HCT116 (cell line): Measurements from ENCODE around the gene SLC25A39. TPM values are rescaled to one million over a fixed set of nuclear protein-coding genes. Genes with fewer than 3 reads are reported as not detected.

Experiments
- ATAC-seq: fragments of 200-7000 bp; cut with Tn5 transposase; 2 replicates; pipeline ENCODE4 v1.9.1; 2020; ENCODE audit warnings: mild to moderate bottlenecking, moderate library complexity
- BruUV-seq: library from RNA; stranded (reverse); fragments of 400-500 nt; replicated peaks from 2 replicates; lab custom pipeline; 2021; lab: Mats Ljungman, UMichigan
- CTCF ChIA-PET: fragments of 300-600 bp; sonication (Branson Sonifier 250); formaldehyde crosslinking; loops from one replicate; lab custom pipeline; 2021; ENCODE audit warnings: antibody characterized with exemption; lab: Charles Lee
- POLR2A ChIA-PET: fragments of 300-600, 350-600 bp; sonication (Branson Sonifier 250); formaldehyde crosslinking; loops from one replicate; lab custom pipeline; 2021; ENCODE audit warnings: antibody characterized with exemption; lab: Charles Lee
- RAD21 ChIA-PET, 2 experiments: fragments of 300-600 bp; sonication (Branson Sonifier 250); formaldehyde crosslinking; loops; one replicate each; lab custom pipeline; 2023; ENCODE audit warnings: low total read pairs in 2 of 2; ENCODE audit not compliant: uncharacterized antibody in 2 of 2, unreplicated experiment in 2 of 2, low non-redundant PET in 1 of 2; lab: Charles Lee
- DNase-seq: peaks from one replicate; pipeline ENCODE4 v3.0.0-alpha.2; 2010; ENCODE audit warnings: low read depth, low spot score
- H2AFZ ChIP-seq: fragments of 200-600 bp; shearing (Covaris generic), sonication (generic); 2 replicates; pipeline ENCODE4 v1.6.1; 2017; ENCODE audit warnings: low read depth, mixed run types, mixed read lengths, antibody characterized with exemption, low read length; ENCODE audit not compliant: poor library complexity, severe bottlenecking
- H3K27ac ChIP-seq: 2 replicates; pipeline ENCODE4 v1.5.1; 2012; ENCODE audit warnings: low read depth, low read length
- H3K27me3 ChIP-seq: fragments of 200-600 bp; sonication (generic); 2 replicates; pipeline ENCODE4 v1.6.1; 2016; ENCODE audit warnings: mixed run types, low read length, mixed read lengths; ENCODE audit not compliant: insufficient read depth
- H3K36me3 ChIP-seq, 2 experiments: fragments of 200-500 bp in 1 of 2; fragments of 200-600 bp in 1 of 2; sonication (Bioruptor generic) in 1 of 2; sonication (generic) in 1 of 2; 2 replicates each; pipeline versions ENCODE4 v1.5.1 to v1.6.1; 2014 to 2016; ENCODE audit warnings: low read length in 2 of 2, inconsistent platforms in 1 of 2, mixed read lengths in 1 of 2, mixed run types in 1 of 2; ENCODE audit not compliant: insufficient read depth in 2 of 2, control insufficient read depth in 1 of 2
- H3K4me1 ChIP-seq, 2 experiments: fragments of 200-600 bp in 1 of 2; sonication (generic) in 1 of 2; 2 replicates each; pipeline versions ENCODE4 v1.5.1 to v1.6.1; 2012 to 2017; ENCODE audit warnings: low read length in 2 of 2, inconsistent platforms in 1 of 2, mild to moderate bottlenecking in 1 of 2, mixed read lengths in 1 of 2, mixed run types in 1 of 2, moderate library complexity in 1 of 2; ENCODE audit not compliant: insufficient read depth in 2 of 2, control insufficient read depth in 1 of 2
- H3K4me2 ChIP-seq: fragments of 200-600 bp; sonication (generic); 2 replicates; pipeline ENCODE4 v1.6.1; 2017; ENCODE audit warnings: mixed run types, low read length, mixed read lengths
- H3K4me3 ChIP-seq, 2 experiments: fragments of 200-600 bp in 1 of 2; sonication (generic) in 1 of 2; replicated peaks in 1 of 2; 2 replicates each; pipeline ENCODE4 v1.5.1; 2011 to 2016; ENCODE audit warnings: low read length in 2 of 2, control low read depth in 1 of 2, low read depth in 1 of 2, mild to moderate bottlenecking in 1 of 2, mixed read lengths in 1 of 2, mixed run types in 1 of 2
- H3K79me2 ChIP-seq: fragments of 200-600 bp; sonication (generic); 2 replicates; pipeline ENCODE4 v1.6.1; 2017; ENCODE audit warnings: mild to moderate bottlenecking, mixed run types, low read length, moderate library complexity, mixed read lengths; ENCODE audit not compliant: insufficient read depth
- H3K9ac ChIP-seq: fragments of 200-600 bp; sonication (generic); 2 replicates; pipeline ENCODE4 v1.6.1; 2016; ENCODE audit warnings: low read length, mixed read lengths
- H3K9me2 ChIP-seq: fragments of 200-600 bp; sonication (generic), shearing (Covaris generic); 2 replicates; pipeline ENCODE4 v1.6.1; 2017; ENCODE audit warnings: mixed run types, mild to moderate bottlenecking, moderate library complexity; ENCODE audit not compliant: insufficient read depth
- H3K9me3 ChIP-seq, 2 experiments: fragments of 200-500 bp in 1 of 2; fragments of 200-600 bp in 1 of 2; sonication (Bioruptor generic) in 1 of 2; sonication (generic) in 1 of 2; 2 replicates each; pipeline ENCODE4 v1.6.1; 2014 to 2017; ENCODE audit warnings: low read length in 2 of 2, mixed read lengths in 2 of 2, inconsistent platforms in 1 of 2, low read depth in 1 of 2, mild to moderate bottlenecking in 1 of 2, mixed run types in 1 of 2, moderate library complexity in 1 of 2; ENCODE audit not compliant: control insufficient read depth in 1 of 2, insufficient read depth in 1 of 2
- H4K20me1 ChIP-seq: fragments of 200-600 bp; sonication (generic), shearing (Covaris generic); 2 replicates; pipeline ENCODE4 v1.6.1; 2017; ENCODE audit warnings: mixed run types, mild to moderate bottlenecking, moderate library complexity; ENCODE audit not compliant: insufficient read depth
- CEBPB ChIP-seq: IDR thresholded peaks from 2 replicates; pipeline ENCODE4 v1.6.1; 2012; ENCODE audit warnings: low read depth
- FOSL1 ChIP-seq: IDR thresholded peaks from 2 replicates; pipeline ENCODE4 v1.6.1; 2012; ENCODE audit warnings: low read depth
- POLR2A ChIP-seq: IDR thresholded peaks from 2 replicates; pipeline ENCODE4 v1.7.0; 2011; ENCODE audit warnings: borderline replicate concordance; ENCODE audit not compliant: insufficient read depth, insufficient read length; ENCODE audit errors: extremely low read depth
- REST ChIP-seq: IDR thresholded peaks from 2 replicates; pipeline ENCODE4 v1.6.1; 2012; ENCODE audit warnings: low read depth
- SIN3A ChIP-seq: IDR thresholded peaks from 2 replicates; pipeline ENCODE4 v1.6.1; 2012; ENCODE audit warnings: low read depth
- ZFX ChIP-seq: fragments of 450-650 bp; IDR thresholded peaks from 2 replicates; pipeline ENCODE4 v1.6.1; 2017
- intact Hi-C: fragments of 100-400 bp; cut with micrococcal nuclease; formaldehyde crosslinking; loops from 2 replicates; pipeline ENCODE4 v1.10.0; 2022
- total RNA-seq: library from RNA; stranded (reverse); gene quantifications from one replicate; pipeline ENCODE4 v1.2.1, GENCODE V29; 2021; ENCODE audit not compliant: unreplicated experiment
- TF ChIP-seq, protein P1 (sequence below): IDR thresholded peaks from 2 replicates; pipeline ENCODE4 v1.6.1; 2011; ENCODE audit warnings: mild to moderate bottlenecking, low read length, moderate library complexity; ENCODE audit not compliant: insufficient replicate concordance; ENCODE audit errors: extremely low read depth

The SLC25A39 gene
- total RNA-seq, 1 experiment from 2014 or later: 326 TPM

- no peak for DNase-seq
- Histone ChIP-seq H4K20me1 (no peaks in the 10 kb centered on the region), H3K4me2 (peak overlapping the region; percentile 69), H3K36me3 (no peaks in the 10 kb centered on the region), H3K27ac (no peak overlapping the region), H3K79me2 (no peaks in the 10 kb centered on the region), H3K4me3 (no peak overlapping the region), H3K9me2 (no peaks in the 10 kb centered on the region), H3K27me3 (no peaks in the 10 kb centered on the region), H2AFZ (no peak overlapping the region), H3K9ac (no peak overlapping the region), H3K4me1 (peaks cover 3 to 28% of the 10 kb centered on the region in 2 experiments; a peak in 3 of 4 replicates), H3K9me3 (no peaks in the 10 kb centered on the region)
- BruUV-seq: no TSS peak
- TF ChIP-seq SIN3A (no peak), FOSL1 (no peak)
- TF ChIP-seq, protein P1, sequence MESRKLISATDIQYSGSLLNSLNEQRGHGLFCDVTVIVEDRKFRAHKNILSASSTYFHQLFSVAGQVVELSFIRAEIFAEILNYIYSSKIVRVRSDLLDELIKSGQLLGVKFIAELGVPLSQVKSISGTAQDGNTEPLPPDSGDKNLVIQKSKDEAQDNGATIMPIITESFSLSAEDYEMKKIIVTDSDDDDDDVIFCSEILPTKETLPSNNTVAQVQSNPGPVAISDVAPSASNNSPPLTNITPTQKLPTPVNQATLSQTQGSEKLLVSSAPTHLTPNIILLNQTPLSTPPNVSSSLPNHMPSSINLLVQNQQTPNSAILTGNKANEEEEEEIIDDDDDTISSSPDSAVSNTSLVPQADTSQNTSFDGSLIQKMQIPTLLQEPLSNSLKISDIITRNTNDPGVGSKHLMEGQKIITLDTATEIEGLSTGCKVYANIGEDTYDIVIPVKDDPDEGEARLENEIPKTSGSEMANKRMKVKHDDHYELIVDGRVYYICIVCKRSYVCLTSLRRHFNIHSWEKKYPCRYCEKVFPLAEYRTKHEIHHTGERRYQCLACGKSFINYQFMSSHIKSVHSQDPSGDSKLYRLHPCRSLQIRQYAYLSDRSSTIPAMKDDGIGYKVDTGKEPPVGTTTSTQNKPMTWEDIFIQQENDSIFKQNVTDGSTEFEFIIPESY: no peak
- ATAC-seq: no peak
- intact Hi-C loops: loop anchor here (2.0 kb wide), 1 partner anchor 74 kb away; no protein-coding TSS in a partner anchor
- ChIA-PET RAD21 (no interaction called here), POLR2A (no interaction called here), CTCF (interaction anchor here (1.0 kb wide), 2 partner anchors 9 to 12 kb away, joined by 3 read pairs; no protein-coding TSS in a partner anchor)
Measured at GRCh38 chr17:44308865-44309264, 15.8 kb downstream of the SLC25A39 start.

DNA sequence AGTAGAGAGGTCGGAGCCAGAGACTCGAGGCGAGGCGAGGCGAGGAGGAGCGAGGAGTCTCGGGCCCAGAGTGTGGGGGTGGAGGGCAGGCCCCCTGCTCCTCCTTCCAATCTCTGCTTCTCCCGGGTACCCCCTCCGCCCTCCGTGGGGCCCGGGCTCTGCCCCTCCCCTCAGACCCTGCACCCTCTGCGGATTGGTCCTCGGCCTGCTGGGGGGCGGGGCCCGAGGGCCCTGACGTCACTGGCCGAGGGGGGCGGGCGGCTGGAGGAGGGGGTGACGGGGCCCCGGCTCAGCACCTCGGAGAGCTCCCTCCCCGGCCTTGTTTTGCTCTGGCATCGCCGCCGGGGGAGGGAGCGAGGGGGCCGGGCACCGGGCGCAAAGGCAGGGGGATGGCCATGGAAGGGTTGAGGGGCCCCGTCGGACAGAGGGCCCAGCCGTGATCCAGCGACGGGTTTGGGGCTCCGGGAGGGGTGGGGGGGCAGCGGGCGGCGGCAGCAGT, 16.3 kb downstream of the SLC25A39 start, which contains the start of gene RUNDC3A:
Gene RUNDC3A (plus strand): TSS at position 282 of the 499 bp plus-strand sequence. CDS start 232 bp downstream, outside the sequence.
- Histone ChIP-seq H3K4me2 (peak within 1 kb of the TSS; percentile 69), H3K9me3 (no peaks in the 10 kb centered on the region), H3K9ac (no peak within 1 kb of the TSS), H3K27me3 (no peaks in the 10 kb centered on the region), H3K36me3 (no peaks in the 10 kb centered on the region), H3K9me2 (no peaks in the 10 kb centered on the region), H3K4me3 (peak within 1 kb of the TSS; percentile 28 to 34; a peak in 2 of 4 replicates), H2AFZ (no peak within 1 kb of the TSS), H3K79me2 (no peaks in the 10 kb centered on the region), H3K27ac (no peak within 1 kb of the TSS), H3K4me1 (peaks cover 3 to 28% of the 10 kb centered on the region in 2 experiments; a peak in 3 of 4 replicates), H4K20me1 (no peaks in the 10 kb centered on the region)
- DNase-seq (peak; percentile 36), ATAC-seq (peak; percentile 94)
- no TSS peak for BruUV-seq
- CTCF ChIA-PET: interaction anchor here (1.0 kb wide), 2 partner anchors 10 to 11 kb away, joined by 3 read pairs; no protein-coding TSS in a partner anchor
- RAD21 ChIA-PET: interaction anchor here in 1 of 2 experiments (0.6 kb wide), 1 partner anchor 84 kb away, joined by 4 read pairs; no protein-coding TSS in a partner anchor
- POLR2A ChIA-PET: no interaction called here
- TF ChIP-seq CEBPB: no peak
- TF ChIP-seq REST: peak; percentile 86
- no peak for TF ChIP-seq ZFX
- TF ChIP-seq, protein P1: no peak
- TF ChIP-seq POLR2A: no peak
- intact Hi-C loops: loop anchor here (2.0 kb wide), 1 partner anchor 74 kb away; no protein-coding TSS in a partner anchor
